ENCODE data around the gene STARD9.

- TF ChIP-seq ADNP (tag; IDR thresholded peaks at IDR 0.05): no peak
- TF ChIP-seq ZNF511 (CRISPR knock-in tag; IDR thresholded peaks at IDR 0.05): no peak
- TF ChIP-seq ZNF589 (CRISPR knock-in tag; IDR thresholded peaks at IDR 0.05; ENCODE audit: low read depth): no peak
- TF ChIP-seq PRMT5 (CRISPR knock-in tag; IDR thresholded peaks at IDR 0.05): no peak
- TF ChIP-seq STAG1 (CRISPR knock-in tag; IDR thresholded peaks at IDR 0.05; ENCODE audit: borderline replicate concordance): no peak
Observed at GRCh38 chr15:42621386-42621785, 46.0 kb downstream of the STARD9 start.
